Esophagus muscularis mucosa (tissue), 3 donors: Measurements from ENCODE around the gene ZSCAN12.

ENCODE experiments used
- POLR2A ChIP-seq: fragments of 450-650 bp; IDR thresholded peaks from one replicate; pipeline ENCODE4 v1.6.1; 2017; ENCODE audit warnings: antibody characterized with exemption, moderate library complexity, mild to moderate bottlenecking, low read depth
- TF ChIP-seq, protein P1 (sequence below), 3 experiments: fragments of 200-600 bp in 2 of 3; fragments of 450-650 bp in 1 of 3; sonication (generic) in 2 of 3; IDR thresholded peaks; one replicate each; pipeline ENCODE4 v1.5.1; 2017 to 2019; ENCODE audit warnings: antibody characterized with exemption in 3 of 3, mild to moderate bottlenecking in 2 of 3, moderate library complexity in 1 of 3

GRCh38 chr6:28390688-28391087 is 8.9 kb downstream of the ZSCAN12 start:
- no peak for TF ChIP-seq POLR2A
- TF ChIP-seq, protein P1, sequence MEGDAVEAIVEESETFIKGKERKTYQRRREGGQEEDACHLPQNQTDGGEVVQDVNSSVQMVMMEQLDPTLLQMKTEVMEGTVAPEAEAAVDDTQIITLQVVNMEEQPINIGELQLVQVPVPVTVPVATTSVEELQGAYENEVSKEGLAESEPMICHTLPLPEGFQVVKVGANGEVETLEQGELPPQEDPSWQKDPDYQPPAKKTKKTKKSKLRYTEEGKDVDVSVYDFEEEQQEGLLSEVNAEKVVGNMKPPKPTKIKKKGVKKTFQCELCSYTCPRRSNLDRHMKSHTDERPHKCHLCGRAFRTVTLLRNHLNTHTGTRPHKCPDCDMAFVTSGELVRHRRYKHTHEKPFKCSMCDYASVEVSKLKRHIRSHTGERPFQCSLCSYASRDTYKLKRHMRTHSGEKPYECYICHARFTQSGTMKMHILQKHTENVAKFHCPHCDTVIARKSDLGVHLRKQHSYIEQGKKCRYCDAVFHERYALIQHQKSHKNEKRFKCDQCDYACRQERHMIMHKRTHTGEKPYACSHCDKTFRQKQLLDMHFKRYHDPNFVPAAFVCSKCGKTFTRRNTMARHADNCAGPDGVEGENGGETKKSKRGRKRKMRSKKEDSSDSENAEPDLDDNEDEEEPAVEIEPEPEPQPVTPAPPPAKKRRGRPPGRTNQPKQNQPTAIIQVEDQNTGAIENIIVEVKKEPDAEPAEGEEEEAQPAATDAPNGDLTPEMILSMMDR (IDR thresholded peaks at IDR 0.05): no peak
